Skeletal muscle satellite cell (primary cell): ENCODE measurements around the gene STAP2.
"Not testable (repeated sequence)": the region's sequence is repeated elsewhere in the genome, so short reads cannot be mapped to it uniquely, and the experiment has no call there.

Experiments used
- H3K27me3 ChIP-seq: 2 replicates; pipeline ENCODE4 v1.7.0; 2013; ENCODE audit warnings: low read length; ENCODE audit not compliant: control insufficient read depth, insufficient read depth
- H3K36me3 ChIP-seq: 2 replicates; pipeline ENCODE4 v1.7.0; 2013; ENCODE audit warnings: mild to moderate bottlenecking, control low read depth, low read length; ENCODE audit not compliant: insufficient read depth
- H3K4me1 ChIP-seq: 2 replicates; pipeline ENCODE4 v1.7.0; 2013; ENCODE audit warnings: low read length; ENCODE audit not compliant: control insufficient read depth, insufficient read depth
- H3K4me2 ChIP-seq: 2 replicates; pipeline ENCODE4 v1.7.0; 2013; ENCODE audit warnings: mild to moderate bottlenecking, low read length
- H3K4me3 ChIP-seq: 2 replicates; pipeline ENCODE4 v1.7.0; 2013; ENCODE audit warnings: low read length
- H3K9ac ChIP-seq: 2 replicates; pipeline ENCODE4 v1.7.0; 2013; ENCODE audit warnings: mild to moderate bottlenecking, low read depth, low read length, moderate library complexity
- H3K9me3 ChIP-seq: replicated peaks from 2 replicates; pipeline ENCODE4 v1.7.0; 2013; ENCODE audit warnings: mild to moderate bottlenecking, control low read depth, low read length

Gene STAP2

DNA sequence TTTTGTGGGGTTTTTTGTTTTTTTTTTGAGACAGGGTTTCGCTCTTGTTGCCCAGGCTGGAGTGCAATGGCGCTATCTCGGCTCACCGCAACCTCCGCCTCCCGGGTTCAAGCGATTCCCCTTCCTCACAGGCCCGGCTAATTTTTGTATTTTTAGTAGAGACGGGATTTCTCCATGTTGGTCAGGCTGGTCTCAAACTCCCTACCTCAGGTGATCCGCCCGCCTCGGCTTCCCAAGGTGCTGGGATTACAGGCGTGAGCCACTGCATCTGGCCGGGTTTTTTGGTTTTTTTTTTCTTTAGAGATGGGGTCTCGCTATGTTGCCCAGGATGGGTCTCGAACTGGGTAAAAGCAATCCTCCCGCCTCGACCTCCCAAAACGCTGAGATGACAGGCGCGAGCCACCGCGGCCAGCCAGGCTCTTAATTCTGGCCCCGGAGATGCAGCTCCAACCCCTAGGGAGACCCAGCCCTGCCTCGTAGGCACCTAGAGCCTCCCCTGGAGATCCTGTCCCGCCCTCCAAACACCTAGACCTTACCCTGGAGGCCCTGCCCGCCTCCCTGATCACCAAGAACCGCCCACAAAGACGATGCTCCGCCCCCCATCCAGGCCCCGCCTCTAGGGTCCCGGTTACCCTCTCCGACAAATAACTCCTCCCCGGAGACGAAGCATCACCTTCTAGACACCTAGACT, 9.5 kb downstream of the STAP2 start:
- Histone ChIP-seq H3K4me1 (peaks cover 15% of the 10 kb centered on the region), H3K4me2 (peak overlapping the region; percentile 78), H3K9ac (peak overlapping the region; percentile 59), H3K4me3 (peak overlapping the region; percentile 71)
- not testable (repeated sequence) for H3K9me3 ChIP-seq, H3K27me3 ChIP-seq, H3K36me3 ChIP-seq

GRCh38 chr19:4328243-4328990, 10.2 kb downstream of the STAP2 start:
- H3K4me1 ChIP-seq, result peaks cover 15% of the 10 kb centered on the region
- no peaks in the 10 kb centered on the region for H3K9me3 ChIP-seq
- peak overlapping the region; percentile 78 for H3K4me2 ChIP-seq
- H3K36me3 ChIP-seq, result no peaks in the 10 kb centered on the region
- peak overlapping the region; percentile 59 for H3K9ac ChIP-seq
- H3K4me3 ChIP-seq, result peak overlapping the region; percentile 71
- peaks cover 6% of the 10 kb centered on the region for H3K27me3 ChIP-seq

- no peaks in the 10 kb centered on the region for H3K9me3 ChIP-seq
- peak overlapping the region; percentile 39 for H3K4me3 ChIP-seq
- no peaks in the 10 kb centered on the region for H3K36me3 ChIP-seq
- H3K4me2 ChIP-seq, result no peak overlapping the region
- peaks cover 6% of the 10 kb centered on the region for H3K27me3 ChIP-seq
- no peak overlapping the region for H3K9ac ChIP-seq
- H3K4me1 ChIP-seq, result peaks cover 15% of the 10 kb centered on the region
These were observed 10.8 kb downstream of the STAP2 start for GRCh38 chr19:4327877-4328242.

GRCh38 chr19:4327252-4327876, 11.3 kb downstream of the STAP2 start:
- no peaks in the 10 kb centered on the region for H3K36me3 ChIP-seq
- no peaks in the 10 kb centered on the region for H3K9me3 ChIP-seq
- H3K9ac ChIP-seq, result no peak overlapping the region
- peak overlapping the region; percentile 65 for H3K4me2 ChIP-seq
- peaks cover 15% of the 10 kb centered on the region for H3K4me1 ChIP-seq
- H3K27me3 ChIP-seq, result peaks cover 6% of the 10 kb centered on the region
- peak overlapping the region; percentile 39 for H3K4me3 ChIP-seq

- Histone ChIP-seq H3K4me3 (no peak overlapping the region), H3K27me3 (peaks cover 6% of the 10 kb centered on the region), H3K36me3 (no peaks in the 10 kb centered on the region), H3K4me2 (peak overlapping the region; percentile 65), H3K9me3 (no peaks in the 10 kb centered on the region), H3K4me1 (peaks cover 15% of the 10 kb centered on the region), H3K9ac (no peak overlapping the region)
These were observed 11.8 kb downstream of the STAP2 start for GRCh38 chr19:4326837-4327251.

DNA sequence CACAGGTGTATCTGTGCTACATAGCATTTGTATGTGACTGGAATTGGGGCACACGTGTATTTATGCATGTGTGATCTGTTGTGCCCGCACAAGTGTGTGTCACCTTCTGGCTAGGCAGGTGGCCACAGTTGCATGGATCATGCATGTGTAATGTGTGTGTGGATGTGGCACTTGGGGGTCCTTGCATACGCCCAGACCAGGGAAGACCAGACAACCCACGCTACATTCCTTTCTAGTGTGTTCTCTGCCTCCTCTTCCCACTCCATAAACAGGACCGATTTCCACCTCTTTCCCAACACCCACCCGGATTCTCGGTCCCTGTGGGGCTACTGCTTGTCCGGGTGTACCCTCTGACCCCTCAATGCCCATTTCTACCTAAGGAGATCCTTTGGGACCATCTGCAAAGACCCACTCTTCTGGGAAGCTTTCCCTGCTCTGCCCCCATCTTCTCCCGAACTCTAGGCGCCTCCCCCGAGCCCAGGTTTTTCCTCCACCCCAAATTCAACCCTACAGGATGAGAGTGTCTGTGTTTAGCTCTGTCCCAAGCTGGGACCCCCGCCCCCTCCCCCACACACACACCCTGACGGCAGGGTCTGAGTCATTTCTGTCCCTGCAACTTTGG, 12.3 kb downstream of the STAP2 start:
- no peak overlapping the region for H3K4me2 ChIP-seq
- H3K9me3 ChIP-seq, result no peaks in the 10 kb centered on the region
- no peak overlapping the region for H3K4me3 ChIP-seq
- no peaks in the 10 kb centered on the region for H3K36me3 ChIP-seq
- H3K27me3 ChIP-seq, result peaks cover 6% of the 10 kb centered on the region
- H3K9ac ChIP-seq, result no peak overlapping the region
- peaks cover 15% of the 10 kb centered on the region for H3K4me1 ChIP-seq

GRCh38 chr19:4324228-4324627, 14.4 kb downstream of the STAP2 start:
- H3K27me3 ChIP-seq, result peaks cover 6% of the 10 kb centered on the region

DNA sequence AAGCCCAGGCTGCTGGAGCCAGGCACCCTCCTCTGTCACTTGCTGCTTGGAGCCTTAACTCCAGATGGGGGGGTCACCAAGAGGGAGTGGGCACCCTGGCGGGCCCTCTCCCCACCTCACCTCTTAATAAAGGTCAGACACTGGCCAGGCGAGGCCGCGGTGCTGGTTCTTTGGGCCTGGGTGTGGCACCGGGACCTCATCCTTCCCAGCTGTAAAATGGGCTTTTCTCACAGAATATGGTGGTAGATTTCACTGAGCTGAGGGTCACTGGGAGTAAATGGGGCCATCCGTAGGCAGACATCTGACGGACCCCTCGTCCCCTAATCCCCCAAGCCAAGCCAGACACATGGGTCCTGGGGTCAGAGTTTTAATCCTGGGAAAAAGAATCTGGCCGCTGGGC, 14.9 kb downstream of the STAP2 start:
- Histone ChIP-seq H3K4me2 (no peak overlapping the region), H3K9ac (no peak overlapping the region), H3K36me3 (no peaks in the 10 kb centered on the region), H3K27me3 (peaks cover 6% of the 10 kb centered on the region), H3K4me1 (peaks cover 13% of the 10 kb centered on the region), H3K4me3 (no peak overlapping the region), H3K9me3 (no peaks in the 10 kb centered on the region)

More at GRCh38 chr19:4324228-4324627, 14.4 kb downstream of the STAP2 start:
- Histone ChIP-seq H3K9me3 (no peaks in the 10 kb centered on the region), H3K9ac (no peak overlapping the region), H3K4me2 (no peak overlapping the region), H3K4me3 (no peak overlapping the region), H3K4me1 (peaks cover 15% of the 10 kb centered on the region), H3K36me3 (no peaks in the 10 kb centered on the region)

GRCh38 chr19:4322942-4323665, 15.5 kb downstream of the STAP2 start:
- no peaks in the 10 kb centered on the region for H3K36me3 ChIP-seq
- H3K4me1 ChIP-seq, result peaks cover 11% of the 10 kb centered on the region
- no peaks in the 10 kb centered on the region for H3K9me3 ChIP-seq
- H3K27me3 ChIP-seq, result peaks cover 6% of the 10 kb centered on the region
- H3K4me2 ChIP-seq, result no peak overlapping the region
- no peak overlapping the region for H3K4me3 ChIP-seq
- no peak overlapping the region for H3K9ac ChIP-seq

GRCh38 chr19:4320419-4320818, 18.2 kb downstream of the STAP2 start:
- Histone ChIP-seq H3K4me3 (no peak overlapping the region), H3K9me3 (no peaks in the 10 kb centered on the region), H3K4me2 (no peak overlapping the region), H3K36me3 (no peaks in the 10 kb centered on the region), H3K4me1 (no peaks in the 10 kb centered on the region), H3K9ac (no peak overlapping the region), H3K27me3 (no peaks in the 10 kb centered on the region)
